Measurements from ENCODE around the gene COL18A1.

GRCh38 chr21:45502006-45502345 lies 97.0 kb downstream of the COL18A1 start:
- no peak for TF ChIP-seq CTCF (conservative IDR thresholded peaks at IDR 0.05; ENCODE audit: low read depth, low read length)
- TF ChIP-seq EZH2phosphoT487 (IDR thresholded peaks at IDR 0.05; ENCODE audit: borderline replicate concordance, low read length): no peak
